Femur (tissue), 1 donor: ENCODE data around the gene DPEP1.

Experiments
- DNase-seq: peaks from one replicate; pipeline ENCODE4 v3.0.0-alpha.2; 2017

Gene DPEP1

GRCh38 chr16:89599451-89599858 is 14.0 kb upstream of the DPEP1 start:
- no peak for DNase-seq

DNA sequence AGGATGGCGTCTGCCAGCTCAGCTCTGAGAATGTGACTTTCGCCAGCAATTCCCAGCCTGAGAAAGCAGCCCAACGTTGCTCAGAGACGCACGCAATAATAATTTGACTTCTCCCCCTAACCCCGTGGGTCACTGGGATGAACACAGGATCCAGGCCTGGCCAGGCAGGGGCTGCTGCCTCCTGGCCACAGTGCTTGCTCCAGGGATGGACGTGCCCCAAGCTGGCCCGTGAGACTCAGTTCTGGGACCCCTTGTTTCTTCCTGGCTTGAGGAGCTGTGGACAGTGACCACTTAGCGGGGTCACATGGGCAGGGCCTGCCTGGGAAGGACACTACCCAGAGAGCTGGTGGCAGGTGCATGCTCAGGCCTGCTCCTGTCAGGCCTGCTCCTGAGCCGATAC is 13.5 kb upstream of the DPEP1 start:
- DNase-seq: no peak

DNA sequence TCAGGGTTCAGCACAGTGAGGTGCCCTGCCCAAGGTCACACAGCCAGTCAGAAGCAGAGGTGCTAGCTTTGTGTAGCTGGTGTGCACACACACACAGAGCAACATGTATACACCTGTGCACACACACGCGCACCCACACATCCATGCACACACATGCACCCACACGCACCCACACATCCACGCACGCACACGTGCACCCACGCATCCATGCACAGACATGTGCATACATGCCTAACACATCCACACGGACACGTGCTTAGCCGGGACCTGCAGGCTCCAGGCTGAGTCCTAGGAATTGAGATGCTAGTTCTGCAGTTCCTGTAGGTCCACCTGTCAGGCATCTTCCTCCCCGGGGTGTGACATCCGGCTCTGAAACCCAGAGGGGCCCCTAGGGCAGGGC is 13.0 kb upstream of the DPEP1 start:
- DNase-seq: no peak

DNA sequence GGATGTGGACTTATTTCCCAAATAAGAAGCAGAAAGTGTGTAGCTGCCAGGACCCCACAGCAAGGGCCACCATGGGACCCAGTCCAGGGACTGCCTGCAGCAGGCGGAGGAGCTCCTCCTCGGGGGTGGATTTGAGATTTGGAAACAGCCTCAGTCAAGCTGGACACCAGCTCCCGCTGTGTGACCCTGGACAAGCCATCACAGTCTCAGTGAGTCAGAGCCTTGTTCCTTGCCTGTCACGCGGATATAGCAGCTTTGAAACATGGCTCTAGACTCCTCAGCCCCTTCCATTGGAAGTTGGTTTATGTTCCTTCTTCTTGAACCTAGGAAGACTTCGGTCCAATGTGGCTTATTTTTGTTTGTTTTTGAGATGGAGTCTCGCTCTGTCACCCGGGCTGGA is 12.5 kb upstream of the DPEP1 start:
- no peak for DNase-seq

DNA sequence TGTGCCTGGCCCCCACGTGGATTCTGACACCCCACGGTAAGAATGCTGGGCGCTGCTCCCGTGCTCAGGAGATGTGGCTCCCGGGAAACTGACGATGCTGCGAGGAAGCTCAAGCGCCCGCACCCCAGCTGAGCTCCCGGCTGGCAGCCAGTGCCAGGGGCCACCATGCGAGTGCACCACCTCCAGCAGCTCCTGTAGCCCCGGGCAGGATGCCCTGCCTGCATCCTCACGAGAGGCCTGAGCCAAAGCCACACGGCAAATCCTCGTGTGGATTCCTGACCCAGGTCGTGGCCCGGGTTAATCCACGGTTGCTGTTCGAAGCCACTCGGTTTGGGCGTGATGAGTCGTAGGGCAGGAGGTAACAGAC is 11.6 kb upstream of the DPEP1 start:
- DNase-seq: no peak

- peak; percentile 67 for DNase-seq
Observed at GRCh38 chr16:89602273-89602951, 11.0 kb upstream of the DPEP1 start.

DNA sequence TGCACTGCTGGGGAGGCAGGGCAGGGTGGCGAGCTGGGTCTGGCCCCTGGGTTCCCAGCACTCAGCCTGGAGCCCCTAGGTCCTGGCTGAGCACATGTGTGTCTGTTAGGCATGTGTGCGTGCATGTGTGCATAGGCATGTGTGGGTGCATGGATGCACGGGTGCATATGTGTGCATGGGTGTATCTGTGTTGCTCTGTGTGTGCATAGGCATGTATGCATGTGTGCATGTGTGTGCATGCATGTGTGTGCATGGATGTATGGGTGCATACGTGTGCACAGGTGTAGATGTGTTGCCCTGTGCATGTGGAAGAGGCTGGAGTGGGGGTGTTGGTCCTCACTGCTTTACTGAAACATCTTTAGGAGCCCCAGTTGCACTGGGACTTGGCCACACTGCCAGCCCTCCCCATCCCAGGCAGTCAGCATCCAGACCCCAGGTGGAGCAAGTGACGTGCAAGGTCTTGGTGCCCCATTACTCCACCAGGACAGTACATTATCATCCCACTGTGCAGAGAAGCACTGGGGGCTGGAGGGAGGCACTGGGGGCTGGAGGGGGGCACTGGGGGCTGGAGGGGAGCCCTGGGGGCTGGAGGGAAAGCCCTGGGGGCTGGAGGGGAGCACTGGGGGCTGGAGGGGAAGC is 10.4 kb upstream of the DPEP1 start:
- no peak for DNase-seq

GRCh38 chr16:89604764-89605163 is 8.7 kb upstream of the DPEP1 start:
- DNase-seq: no peak

- DNase-seq: no peak
Observed at GRCh38 chr16:89605186-89605970, 8.1 kb upstream of the DPEP1 start.

DNA sequence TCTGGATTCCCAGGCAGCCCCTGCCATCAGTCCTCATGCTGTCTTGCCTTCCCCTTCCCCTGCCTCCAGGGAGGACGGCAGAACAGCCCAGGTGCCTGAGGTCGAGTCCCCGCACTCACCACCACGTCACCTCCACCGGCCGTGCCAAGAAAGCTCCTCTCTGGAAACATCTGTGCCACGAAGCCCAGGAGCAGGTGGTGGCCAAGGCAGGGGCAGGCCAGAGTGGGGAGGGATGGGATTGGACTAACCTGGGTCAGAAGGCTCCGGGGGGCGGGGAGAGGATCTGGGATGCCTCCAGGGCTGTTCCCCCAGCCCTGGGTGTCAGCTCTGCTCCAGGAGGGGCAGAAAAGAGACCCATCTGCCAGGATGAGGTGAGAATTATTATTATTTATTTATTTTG is 7.4 kb upstream of the DPEP1 start:
- no peak for DNase-seq

DNA sequence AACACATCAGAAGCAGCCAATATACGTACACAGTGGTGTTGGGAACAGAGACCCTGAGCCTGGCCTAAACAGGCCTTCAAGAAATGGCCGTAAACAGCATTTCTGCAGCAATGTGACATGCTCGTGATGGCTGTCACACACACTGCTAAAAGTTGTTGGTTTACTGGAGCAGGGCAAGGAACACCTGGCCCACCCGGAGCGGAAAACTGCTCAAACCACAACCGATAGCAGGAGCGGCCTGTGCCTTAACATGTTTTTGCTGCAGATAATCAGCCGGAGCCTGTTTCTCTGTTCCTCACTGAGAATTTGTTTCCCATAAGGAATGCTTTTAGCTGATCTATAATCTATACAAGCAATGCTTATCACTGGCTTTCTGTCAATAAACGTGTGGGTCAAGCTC is 6.0 kb upstream of the DPEP1 start:
- no peak for DNase-seq

GRCh38 chr16:89607937-89608740 is 5.3 kb upstream of the DPEP1 start:
- DNase-seq: no peak

GRCh38 chr16:89610108-89610453 is 3.4 kb upstream of the DPEP1 start:
- DNase-seq: no peak

GRCh38 chr16:89612415-89613166 is 851 bp upstream of the DPEP1 start:
- DNase-seq: no peak

- DNase-seq: no peak
Observed at GRCh38 chr16:89613954-89614459, 565 bp downstream of the DPEP1 start.

- DNase-seq: no peak
Observed at GRCh38 chr16:89615176-89615575, 1.7 kb downstream of the DPEP1 start.

GRCh38 chr16:89615596-89616090 is 2.2 kb downstream of the DPEP1 start:
- no peak for DNase-seq

GRCh38 chr16:89616623-89617022 is 3.2 kb downstream of the DPEP1 start:
- DNase-seq: no peak

DNA sequence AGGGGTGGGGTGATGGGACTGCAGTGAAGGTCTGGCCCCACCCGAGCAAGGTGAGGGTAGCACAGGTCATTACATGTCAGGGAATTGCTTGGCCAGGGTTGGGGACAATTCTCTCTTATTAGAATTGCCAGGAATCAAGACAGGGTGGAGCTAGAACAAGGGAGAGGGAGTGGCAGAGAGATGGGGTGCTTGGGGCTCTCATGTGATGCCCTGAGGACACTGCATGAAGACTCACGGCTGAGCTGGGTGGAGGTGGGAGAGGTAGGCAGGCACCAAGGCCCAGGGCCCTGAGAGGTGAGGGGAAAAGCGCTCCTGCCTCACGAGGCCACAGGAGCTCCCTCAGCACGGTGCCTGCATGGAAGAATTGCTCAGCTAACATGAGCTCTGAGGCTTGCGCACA is 3.6 kb downstream of the DPEP1 start:
- DNase-seq: no peak

GRCh38 chr16:89618109-89618998 is 4.9 kb downstream of the DPEP1 start:
- no peak for DNase-seq

DNA sequence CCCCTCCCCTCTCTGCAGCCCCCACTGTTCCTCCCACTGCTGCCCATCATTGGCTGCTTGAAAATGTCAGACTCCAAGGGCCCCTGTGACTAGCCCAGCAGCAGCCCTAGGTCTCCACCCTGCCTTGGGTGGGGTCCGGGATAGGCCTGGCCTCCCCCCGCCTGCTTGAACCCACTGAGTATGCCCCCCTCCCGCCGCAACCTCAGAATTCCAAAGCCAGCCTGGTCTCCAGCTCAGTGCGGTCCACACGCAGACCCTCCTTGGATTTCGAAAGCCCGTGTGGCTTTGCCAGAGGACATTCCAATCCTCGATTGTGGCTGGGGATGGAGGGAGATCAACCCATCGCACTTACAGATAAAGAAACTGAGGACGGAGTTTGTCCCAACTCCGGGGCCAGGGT is 6.4 kb downstream of the DPEP1 start:
- DNase-seq: no peak
